HG02981 (cell line): ENCODE data around the gene TIMM29.

Experiments used
- ATAC-seq: cut with Tn5 transposase; IDR thresholded peaks from one replicate; pipeline ENCODE4 v1.9.1; 2021; ENCODE audit warnings: mild to moderate bottlenecking, moderate library complexity; ENCODE audit not compliant: unreplicated experiment

Gene TIMM29

DNA sequence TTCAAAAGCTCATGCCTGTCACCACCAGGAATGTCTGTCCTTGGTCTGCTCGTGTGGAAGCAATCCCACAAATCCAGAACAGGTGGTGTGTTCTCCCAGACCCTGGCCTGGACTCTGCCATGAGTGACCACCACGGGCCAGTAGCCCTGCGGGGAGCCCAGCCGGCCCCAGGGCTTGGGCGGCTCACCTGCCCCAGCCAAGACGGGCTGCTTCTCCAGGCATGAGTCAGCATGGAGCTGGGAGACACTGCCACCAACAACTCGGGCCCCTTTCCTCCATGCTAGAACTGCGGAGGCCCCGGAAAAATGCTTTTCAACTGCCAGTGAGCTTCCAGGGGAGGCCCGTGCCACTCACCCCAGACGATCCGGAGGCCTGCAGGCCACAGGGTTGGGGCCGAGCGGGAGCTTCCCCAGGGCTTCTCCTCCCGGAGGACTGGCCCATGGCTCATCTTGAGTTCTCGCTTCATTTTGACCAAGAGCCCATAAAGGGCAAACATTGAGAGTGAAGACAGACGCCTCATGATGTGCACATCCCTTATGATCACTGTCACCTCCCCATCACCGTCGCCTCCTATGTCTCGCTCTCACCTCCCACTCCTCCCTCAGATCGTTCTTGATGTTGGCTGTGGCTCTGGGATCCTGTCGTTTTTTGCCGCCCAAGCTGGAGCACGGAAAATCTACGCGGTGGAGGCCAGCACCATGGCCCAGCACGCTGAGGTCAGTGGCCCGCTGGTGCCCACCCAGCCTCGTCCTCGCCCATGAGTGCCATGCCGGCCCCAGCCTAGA is 16.8 kb upstream of the TIMM29 start:
- no peak for ATAC-seq

DNA sequence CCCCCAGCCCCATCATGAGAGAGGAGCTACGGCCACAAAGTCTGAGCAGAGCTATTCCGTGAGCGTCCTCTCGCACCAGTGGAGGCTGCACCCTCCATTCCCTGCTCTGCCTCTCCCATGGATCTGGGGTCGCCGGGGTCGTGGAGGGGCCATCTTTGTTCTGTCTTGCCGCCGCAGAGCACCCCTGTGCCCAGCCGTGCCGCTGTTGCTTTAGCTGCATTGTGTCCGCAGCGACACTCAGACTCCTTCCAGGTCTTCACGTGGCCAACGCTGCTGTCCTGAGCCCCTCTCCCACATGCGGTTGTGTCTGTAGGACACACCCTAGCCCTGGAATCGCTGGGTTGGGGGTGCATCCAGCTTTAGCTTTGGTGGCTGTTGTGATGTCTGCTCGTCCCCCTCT is 16.0 kb upstream of the TIMM29 start:
- no peak for ATAC-seq

DNA sequence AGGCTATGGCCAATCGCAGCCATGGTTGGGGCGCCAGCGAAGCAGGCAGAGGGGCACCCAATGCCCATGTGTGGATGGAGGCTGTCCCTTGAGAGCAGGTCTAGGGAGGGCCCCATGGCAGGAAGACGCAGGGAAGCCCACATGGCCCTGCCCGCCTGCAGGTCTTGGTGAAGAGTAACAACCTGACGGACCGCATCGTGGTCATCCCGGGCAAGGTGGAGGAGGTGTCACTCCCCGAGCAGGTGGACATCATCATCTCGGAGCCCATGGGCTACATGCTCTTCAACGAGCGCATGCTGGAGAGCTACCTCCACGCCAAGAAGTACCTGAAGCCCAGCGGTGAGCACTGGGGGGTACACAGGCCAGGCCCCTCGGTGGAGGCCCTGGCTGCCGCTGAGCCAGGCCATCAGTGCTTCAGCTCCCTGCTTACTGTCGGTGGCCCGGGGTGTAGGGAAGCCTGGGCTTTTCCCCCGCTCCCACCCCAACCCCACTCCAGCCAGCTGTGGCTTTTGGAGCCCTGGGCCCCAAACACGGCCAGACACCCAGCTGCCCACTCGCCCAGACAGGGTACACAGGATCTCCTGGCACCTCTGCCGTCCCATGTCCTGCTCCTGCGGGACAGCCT is 14.8 kb upstream of the TIMM29 start:
- ATAC-seq = no peak

DNA sequence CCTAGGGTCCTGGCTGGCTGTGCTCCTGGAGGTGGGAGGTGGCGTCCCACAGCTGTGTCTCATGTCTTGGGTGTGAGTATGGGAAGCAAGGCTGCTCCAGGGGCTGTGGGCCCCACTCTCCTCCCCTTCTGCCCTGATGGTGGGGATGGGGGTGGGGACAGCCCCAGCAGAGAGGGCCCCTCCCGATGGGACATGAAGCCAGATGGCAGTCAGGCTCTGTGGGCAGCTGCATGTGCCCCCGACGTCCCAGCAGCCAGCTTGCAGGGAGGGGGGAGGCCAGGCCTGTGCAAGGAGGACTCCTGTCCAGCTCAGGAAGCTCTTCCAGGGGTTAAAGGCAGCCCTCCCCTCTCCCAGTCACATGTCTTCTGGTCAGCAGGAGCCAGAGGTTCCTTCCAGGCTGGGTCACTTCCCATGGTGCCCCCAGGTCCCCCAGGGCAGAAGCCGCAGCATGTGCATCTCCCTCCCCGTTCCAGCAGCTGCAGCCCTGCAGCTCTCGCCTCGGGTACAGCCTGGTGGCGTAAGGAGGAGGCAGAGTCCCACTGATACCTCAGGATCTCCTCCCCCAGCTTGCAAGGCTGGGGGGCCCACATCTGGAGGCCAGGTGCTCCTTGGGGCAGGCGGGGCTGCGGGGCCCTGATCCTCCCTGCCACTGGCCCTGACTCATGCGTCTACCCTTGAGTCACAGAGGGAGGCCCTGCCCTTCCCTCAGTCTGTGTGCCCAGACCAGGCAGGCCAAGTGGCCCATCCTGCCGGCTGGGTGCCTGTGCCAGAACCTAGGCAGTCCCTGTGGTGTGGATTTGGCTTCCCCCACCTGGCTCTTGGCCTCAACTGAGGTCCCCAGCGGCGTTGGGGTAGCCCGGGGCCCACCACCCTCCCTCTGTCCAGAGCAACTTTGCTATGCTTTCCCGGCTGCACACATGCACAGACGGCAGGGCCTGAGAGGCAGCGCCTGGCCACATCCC is 13.2 kb upstream of the TIMM29 start:
- no peak for ATAC-seq

DNA sequence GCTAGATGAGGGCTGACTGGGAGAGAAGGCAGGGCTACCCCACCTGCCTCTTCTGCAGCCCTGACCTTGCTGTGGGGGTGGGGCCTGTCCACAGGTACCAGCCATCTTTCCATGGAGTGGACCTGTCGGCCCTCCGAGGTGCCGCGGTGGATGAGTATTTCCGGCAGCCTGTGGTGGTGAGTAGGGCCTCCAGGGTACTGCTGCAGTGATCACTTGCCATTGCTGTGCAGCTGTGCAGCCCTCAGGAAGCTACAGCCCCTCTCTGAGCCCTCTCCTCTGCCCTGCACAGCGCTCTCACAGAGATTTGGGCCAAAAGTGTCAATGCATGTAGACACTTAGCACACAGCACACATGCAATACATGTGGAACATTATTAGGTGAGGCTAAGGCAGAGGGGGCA is 12.0 kb upstream of the TIMM29 start:
- ATAC-seq = no peak

DNA sequence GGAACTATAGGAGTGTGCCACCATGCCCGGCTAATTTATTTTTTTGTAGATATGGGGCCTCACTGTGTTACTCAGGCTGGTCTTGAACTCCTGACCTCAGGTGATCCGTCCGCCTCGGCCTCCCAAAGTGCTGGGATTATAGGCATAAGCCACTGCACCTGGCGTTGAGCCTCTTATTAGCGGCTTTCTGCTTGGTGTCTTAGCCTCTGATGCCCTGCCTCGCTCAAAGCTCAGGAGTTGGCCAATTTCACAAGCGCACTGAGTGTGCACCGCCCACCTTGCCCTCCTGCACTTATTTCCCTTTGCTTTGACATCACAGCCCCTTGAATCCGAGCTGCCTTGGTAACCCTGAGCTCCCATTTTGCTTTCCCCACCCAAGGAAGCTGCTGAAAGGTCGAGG is 10.3 kb upstream of the TIMM29 start:
- no peak for ATAC-seq

DNA sequence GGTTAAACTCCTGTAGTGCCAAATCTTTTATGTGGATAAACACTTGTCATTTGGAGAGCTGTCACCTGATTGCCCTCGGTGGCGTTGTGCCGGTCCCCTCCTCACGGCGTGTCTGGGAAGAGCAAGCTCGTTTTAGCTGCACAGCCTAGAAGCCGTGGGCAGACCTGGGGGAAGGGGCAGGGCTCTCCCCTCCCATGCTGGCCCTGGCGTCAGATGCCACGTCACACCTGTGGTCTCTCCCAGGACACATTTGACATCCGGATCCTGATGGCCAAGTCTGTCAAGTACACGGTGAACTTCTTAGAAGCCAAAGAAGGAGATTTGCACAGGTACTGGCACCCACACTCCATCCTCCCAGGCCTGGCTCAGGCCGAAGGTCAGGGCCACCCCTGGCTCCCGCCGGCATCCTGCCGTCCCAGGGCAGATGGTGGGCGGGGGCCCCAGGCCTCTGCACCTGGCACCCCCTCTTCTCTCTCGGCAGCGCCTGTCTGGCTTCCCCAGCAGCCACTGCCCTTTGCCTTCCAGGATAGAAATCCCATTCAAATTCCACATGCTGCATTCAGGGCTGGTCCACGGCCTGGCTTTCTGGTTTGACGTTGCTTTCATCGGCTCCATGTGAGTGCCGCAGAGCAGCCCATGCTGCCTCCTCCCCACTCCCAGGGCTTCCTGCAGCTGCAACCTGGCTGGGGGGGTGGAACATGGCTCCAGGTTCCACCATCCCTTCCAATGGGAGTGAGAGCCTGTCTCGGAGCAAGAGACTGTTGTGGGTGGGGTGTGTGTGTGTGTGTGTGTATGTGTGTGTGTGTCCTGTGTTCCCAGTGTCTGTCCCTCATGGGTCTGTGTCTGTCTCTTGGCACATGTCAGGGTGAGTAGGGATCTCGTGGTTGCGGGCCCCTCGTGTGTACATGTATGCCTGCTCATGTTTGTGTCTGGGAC is 9.0 kb upstream of the TIMM29 start:
- ATAC-seq = no peak

DNA sequence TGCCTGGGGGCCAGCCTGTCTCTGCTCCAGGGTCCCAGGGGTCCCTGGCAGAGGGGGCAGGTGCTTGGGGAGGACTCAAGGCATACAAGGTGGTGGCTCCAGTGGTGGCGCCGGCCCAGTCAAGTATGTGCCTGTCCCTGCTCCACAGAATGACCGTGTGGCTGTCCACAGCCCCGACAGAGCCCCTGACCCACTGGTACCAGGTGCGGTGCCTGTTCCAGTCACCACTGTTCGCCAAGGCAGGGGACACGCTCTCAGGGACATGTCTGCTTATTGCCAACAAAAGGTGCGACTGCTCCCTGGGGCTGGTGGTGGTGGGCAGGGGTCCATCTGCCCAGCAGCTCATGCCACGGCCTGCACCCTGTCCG is 8.3 kb upstream of the TIMM29 start:
- no peak for ATAC-seq

DNA sequence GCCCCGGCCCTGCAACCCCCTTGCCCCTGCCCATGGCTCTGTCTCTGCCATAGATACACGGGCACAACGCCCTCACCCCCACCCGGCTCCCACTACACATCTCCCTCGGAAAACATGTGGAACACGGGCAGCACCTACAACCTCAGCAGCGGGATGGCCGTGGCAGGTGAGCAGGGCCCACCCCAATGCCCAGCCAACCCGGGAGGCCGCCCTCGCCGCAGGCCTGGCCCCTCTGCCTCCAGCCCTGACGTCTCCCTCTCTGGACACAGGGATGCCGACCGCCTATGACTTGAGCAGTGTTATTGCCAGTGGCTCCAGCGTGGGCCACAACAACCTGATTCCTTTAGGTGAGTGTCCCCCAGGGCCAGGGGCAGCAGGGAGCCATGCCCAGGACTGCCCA is 7.8 kb upstream of the TIMM29 start:
- ATAC-seq = no peak

DNA sequence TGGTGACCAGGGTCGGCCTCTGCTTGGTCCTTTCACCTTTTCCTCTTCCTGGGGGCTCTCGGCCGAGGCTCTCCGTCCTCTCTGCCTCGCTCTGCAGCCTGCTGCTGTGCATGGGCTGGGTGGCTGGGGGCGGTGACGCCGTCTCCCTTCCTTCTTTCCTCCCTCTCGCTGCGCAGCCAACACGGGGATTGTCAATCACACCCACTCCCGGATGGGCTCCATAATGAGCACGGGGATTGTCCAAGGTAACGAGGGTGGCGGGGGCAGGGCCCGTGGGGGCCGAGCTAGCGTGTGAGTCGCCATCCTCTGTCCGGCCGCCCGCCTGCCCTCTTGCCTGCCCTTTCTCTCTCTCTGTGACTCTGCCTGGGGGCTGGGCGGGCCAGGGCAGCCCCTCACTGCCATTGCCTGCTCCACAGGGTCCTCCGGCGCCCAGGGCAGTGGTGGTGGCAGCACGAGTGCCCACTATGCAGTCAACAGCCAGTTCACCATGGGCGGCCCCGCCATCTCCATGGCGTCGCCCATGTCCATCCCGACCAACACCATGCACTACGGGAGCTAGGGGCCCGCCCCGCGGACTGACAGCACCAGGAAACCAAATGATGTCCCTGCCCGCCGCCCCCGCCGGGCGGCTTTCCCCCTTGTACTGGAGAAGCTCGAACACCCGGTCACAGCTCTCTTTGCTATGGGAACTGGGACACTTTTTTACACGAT is 7.3 kb upstream of the TIMM29 start:
- no peak for ATAC-seq

DNA sequence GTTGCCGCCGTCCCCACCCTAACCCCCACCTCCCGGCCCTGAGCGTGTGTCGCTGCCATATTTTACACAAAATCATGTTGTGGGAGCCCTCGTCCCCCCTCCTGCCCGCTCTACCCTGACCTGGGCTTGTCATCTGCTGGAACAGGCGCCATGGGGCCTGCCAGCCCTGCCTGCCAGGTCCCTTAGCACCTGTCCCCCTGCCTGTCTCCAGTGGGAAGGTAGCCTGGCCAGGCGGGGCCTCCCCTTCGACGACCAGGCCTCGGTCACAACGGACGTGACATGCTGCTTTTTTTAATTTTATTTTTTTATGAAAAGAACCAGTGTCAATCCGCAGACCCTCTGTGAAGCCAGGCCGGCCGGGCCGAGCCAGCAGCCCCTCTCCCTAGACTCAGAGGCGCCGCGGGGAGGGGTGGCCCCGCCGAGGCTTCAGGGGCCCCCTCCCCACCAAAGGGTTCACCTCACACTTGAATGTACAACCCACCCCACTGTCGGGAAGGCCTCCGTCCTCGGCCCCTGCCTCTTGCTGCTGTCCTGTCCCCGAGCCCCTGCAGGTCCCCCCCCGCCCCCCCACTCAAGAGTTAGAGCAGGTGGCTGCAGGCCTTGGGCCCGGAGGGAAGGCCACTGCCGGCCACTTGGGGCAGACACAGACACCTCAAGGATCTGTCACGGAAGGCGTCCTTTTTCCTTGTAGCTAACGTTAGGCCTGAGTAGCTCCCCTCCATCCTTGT is 6.5 kb upstream of the TIMM29 start:
- no peak for ATAC-seq

DNA sequence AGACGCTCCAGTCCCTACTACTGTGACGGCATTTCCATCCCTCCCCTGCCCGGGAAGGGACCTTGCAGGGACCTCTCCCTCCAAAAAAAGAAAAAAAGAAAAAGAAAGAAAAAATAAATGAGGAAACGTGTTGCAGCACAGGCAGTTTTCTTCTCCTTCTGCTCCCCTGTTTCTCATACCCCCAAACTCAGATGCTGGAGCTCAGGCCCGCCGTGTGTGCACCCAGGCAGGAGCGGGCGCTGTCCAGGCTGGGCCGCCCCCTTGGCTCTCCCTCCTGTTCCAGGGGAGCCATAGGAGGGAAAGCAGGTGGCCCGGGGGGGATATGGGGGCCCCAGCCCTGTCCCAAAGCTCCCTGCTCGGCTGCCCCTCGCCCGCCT is 6.0 kb upstream of the TIMM29 start:
- ATAC-seq = no peak

DNA sequence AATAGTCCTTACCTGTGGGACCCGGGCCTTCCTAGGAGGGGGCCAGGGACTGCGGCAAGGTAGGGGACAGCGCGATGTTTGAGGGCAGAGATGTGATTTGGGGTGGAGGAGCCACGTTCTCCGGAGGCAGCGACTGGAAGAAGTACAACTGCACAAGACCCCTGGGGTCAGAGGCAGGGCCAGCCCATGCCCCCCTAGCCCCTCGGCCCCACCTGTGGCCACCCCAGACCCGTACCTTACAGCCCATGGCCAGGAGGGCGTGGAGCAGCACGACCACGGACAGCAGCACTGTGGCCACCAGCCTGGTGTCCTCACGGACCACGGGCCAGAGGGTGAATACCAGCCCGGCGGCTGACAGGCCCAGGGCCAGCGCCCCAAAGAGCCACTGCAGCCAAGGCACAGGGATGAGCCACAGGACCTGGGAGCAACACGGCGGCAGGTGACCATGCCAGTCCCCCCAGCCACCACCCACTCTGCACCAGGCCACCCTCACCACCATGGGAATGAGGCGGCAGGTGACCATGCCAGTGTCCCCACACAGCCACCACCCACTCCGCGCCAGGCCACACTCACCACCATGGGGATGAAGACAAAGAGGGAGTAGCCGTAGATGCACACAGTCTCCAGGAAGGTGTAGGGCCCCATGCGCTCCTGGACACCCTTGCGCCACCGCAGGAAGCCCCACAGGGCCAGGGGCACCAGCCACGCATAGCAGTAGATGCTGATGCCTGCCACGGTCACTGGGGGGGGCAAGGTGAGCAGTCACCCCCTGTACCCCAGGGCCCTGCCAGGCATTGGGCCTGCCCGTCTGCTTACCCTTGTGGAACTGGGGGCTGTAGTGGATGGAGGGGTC is 5.1 kb upstream of the TIMM29 start:
- no peak for ATAC-seq

DNA sequence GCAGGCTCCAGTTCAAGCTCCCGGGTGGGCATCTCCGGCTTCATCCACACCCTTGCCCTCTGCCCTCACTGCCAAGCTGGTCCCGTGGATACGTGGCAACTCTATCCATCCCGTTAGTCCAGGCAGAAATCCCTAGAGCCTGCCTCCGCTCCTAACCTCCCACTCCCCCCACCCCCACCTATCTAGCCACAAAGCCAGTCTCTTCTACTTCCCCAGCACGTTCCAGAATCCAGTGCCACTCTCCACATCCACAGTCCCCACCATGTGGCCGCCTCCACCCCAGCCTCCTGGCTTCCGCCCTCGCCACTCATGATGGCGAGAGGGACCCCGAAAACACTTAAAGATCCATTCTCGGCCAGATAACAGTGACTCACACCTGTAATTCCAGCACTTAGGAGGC is 4.0 kb upstream of the TIMM29 start:
- ATAC-seq = no peak

DNA sequence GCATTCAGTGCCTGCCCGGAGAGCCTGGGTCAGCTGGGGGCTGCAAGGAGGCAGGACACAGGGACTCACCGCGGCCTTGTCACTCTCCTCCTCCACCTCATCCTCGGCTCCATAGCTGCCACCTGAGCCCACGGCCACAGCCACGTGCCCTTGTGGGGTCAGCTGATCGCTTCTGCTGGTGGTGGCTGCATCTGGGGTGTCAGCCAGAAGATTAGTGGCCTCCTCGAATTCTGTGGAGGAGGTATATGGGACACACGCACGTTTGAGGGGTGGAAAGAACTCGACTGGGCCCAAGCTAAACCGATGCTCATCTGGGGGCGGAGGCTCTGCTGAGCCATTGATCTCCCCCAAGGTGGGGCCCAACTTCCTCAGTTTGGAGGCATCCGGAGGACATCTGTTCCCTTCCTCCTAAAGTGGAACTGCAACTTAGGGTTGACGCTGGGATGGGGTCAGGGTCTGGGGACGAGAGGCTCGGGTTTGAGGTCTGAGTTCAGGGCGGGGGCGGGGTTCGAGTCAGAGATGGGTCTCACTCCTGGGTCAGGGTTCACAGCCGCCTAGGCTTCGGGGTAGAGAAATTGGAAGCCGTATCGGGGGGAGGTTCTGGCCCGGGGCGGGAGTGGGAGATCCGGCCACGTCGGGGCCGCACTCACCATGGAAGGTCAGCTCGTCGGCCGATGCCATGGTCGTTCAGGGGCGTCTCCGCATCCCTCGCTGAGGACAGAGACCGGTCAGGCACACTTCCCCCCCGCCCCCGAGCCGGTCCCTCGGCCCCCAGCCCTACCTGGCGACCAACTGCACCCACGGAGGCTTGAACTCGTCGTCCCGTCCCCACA is 665 bp upstream of the TIMM29 start:
- no peak for ATAC-seq

DNA sequence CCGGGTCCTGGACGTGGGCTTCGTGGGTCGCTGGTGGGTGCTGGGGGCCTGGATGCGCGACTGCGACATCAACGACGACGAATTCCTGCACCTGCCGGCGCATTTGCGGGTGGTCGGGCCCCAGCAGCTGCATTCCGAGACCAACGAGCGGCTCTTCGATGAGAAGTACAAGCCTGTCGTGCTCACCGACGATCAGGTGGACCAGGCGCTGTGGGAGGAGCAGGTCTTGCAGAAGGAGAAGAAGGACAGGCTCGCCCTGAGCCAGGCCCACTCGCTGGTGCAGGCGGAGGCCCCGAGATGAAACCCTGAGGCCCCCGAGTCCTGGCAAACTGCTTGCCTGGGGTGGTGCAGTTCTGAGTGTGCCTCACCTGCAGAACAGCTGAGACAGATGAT is 787 bp downstream of the TIMM29 start:
- no peak for ATAC-seq

DNA sequence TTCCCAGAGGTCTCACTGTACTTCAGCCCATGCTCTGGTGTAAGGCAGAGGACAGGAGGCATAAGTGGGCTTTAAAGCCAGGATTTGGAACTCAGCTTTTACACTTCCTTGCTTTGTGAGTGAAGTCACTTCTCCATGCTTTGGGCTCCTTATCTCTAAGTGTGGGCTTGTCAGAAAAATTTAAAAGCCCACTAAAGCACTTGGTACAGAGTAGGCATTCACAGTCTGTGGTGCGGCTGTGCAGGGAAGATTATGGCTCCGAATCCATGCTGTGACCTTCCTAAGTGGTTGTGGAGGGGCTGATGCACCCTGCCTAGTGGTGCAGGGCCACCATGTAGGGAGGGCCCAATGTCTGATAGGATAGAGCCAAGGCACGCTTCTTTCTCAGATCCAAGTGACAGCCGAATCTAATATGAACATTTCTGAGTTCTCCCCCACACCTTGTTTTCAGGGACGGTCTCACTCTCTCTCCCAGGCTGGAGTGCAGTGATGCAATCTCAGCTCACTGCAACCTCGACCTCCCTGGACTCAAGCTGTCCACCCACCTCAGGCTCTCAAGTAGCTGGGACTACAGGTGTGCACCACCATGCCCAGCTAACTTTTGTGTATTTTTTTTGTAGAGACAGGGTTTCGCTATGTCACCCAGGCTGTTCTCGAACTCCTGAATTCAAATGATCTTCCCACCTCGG is 6.9 kb downstream of the TIMM29 start:
- no peak for ATAC-seq
